Measurements from ENCODE around the gene EPSTI1. TPM values are rescaled to one million over a fixed set of nuclear protein-coding genes. Genes with fewer than 3 reads are reported as not detected.

Gene EPSTI1
- total and polyA plus RNA-seq, 12 donors, result 1.8 to 31.3 (median 3.7) TPM

DNA sequence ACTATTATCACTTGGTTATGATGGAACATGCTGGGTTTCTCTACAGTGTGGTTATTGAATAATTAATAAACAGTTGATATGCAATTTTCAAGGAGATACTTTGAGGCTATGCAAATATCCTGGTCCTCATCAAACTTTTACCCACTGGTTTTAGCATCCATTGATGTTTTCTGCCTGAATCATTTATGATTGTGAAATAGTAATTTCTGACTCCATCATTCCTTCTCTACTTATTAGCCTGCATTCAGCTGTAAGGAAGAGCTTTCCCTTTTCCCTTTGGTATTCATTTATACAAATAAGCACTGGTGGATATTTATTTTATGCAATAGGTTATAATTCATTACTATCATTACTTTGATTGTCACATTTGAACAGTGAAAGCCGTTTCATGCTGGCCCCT lies 17.5 kb upstream of the EPSTI1 start:
- no peak overlapping the region for H3K27ac ChIP-seq
- peaks cover 0 to 10% (median 5%) of the 10 kb centered on the region in 9 donors for H3K4me1 ChIP-seq
- no peak overlapping the region for H3K4me3 ChIP-seq
- H3K36me3 ChIP-seq, result no peaks in the 10 kb centered on the region
- ATAC-seq (no peak), DNase-seq (no peak)
- no peaks in the 10 kb centered on the region for H3K27me3 ChIP-seq
- no peaks in the 10 kb centered on the region for H3K9me3 ChIP-seq
- intact Hi-C loops (cut with DNase I), result no loop called here
- 92 to 95% methylated on average over 1 of the region's 1 CpG for WGBS, 2 donors
- TF ChIP-seq CTCF (IDR thresholded peaks at IDR 0.05), result no peak

DNA sequence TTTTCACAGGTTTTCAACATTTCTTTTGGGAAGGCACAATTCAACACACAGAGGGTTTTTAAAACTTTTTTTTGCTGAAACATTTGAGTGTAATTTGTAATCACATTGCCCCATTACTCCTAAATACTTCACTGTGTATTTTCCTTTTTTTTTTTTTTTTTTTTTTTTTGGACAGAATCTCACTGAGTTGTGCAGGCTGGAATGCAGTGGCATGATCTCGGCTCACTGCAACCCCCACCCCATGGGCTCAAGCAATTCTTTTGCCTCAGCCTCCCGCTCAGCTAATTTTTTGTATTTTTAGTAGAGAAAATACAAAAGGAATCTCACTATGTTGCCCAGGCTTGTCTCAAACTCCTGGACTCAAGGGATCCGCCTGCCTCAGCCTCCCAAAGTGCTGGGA lies 16.6 kb upstream of the EPSTI1 start:
- Histone ChIP-seq H3K4me1 (peaks cover 0 to 10% (median 5%) of the 10 kb centered on the region in 9 donors), H3K36me3 (no peaks in the 10 kb centered on the region), H3K27me3 (no peaks in the 10 kb centered on the region), H3K4me3 (no peak overlapping the region), H3K27ac (no peak overlapping the region), H3K9me3 (no peaks in the 10 kb centered on the region)
- no peak for TF ChIP-seq CTCF (IDR thresholded peaks at IDR 0.05)
- WGBS, 2 donors, result 85 to 93% methylated on average over 3 of the region's 3 CpGs
- no peak for DNase-seq
- intact Hi-C loops (cut with DNase I), result no loop called here
- ATAC-seq, result no peak

DNA sequence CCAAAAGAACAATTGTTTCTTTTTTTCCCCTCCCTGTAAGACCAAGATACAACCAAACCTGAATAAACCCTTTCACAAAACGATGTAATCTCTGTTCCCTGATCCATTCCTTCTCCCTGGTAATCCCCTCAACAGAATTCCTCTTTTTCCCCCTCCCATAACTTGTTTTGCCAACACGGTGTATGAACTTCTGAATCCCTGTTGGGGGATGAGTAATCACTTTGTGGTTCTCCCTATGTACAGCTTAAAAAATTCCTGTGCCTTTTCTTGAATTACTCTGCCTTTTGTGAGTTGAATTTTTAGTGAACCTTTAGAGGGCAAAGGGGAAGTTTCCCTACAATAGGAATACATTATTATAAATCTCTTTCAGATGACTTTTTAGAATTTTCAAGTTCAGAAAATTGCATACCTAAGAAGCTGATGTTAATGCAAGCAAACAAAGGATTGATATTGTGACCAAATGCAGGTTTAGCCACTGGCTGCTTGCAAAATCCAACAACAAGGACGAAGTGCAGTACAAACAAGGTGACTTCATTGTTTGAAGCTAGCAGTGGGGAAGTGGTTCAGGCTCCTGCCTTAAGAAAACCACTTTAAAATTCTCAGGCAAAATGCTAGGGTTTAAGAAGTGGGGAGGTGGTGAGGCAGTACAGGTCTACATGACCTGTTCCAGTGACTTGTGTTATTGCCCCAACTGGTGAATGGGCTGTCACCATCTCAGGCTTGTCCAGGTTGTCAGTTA lies 15.0 kb upstream of the EPSTI1 start:
- H3K4me3 ChIP-seq, result no peak overlapping the region
- no peak for TF ChIP-seq CTCF (IDR thresholded peaks at IDR 0.05)
- DNase-seq (no peak), ATAC-seq (no peak)
- H3K36me3 ChIP-seq, result no peaks in the 10 kb centered on the region
- 58 to 60% methylated on average over 3 of the region's 3 CpGs for WGBS, 2 donors
- peaks cover 0 to 6% (median 0%) of the 10 kb centered on the region in 11 donors for H3K9me3 ChIP-seq
- intact Hi-C loops (cut with DNase I), result no loop called here
- H3K27me3 ChIP-seq, result no peaks in the 10 kb centered on the region
- peaks cover 0 to 10% (median 5%) of the 10 kb centered on the region in 9 donors for H3K4me1 ChIP-seq
- no peak overlapping the region for H3K27ac ChIP-seq

DNA sequence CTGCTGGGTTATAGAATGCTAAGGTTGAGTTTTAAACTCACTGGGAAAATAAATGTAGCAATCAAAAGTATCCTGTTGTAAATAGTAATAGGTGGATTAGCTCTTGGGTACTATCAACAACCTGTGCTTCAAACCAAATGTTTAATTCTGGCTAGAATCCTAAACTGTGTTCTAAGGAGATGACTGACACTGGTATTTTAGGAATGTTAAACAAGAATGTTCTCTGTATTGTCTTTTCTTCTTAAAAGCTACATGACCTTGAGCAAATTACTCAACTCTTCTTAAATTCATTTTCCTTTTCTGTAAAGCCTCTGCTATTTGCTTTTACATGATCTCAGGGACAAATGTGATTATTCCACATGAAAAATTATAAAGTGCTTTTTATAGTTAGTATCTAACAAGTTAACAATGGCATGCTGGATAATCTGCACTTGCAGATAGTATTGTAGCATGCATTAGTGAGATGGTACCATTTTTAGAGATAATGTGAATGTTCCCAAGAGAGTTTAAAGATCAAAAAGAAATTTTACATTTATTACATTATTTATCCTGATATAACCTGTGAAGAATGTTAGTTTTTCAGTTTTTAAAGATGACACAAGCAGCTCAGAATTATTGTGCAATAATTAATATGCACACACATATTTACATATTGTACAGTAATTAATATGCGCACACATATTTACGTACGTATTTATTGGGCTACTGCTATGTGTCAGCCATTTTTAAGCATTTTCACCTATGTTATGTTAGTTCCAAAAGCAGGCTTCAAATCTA lies 13.6 kb upstream of the EPSTI1 start:
- no peak overlapping the region for H3K4me3 ChIP-seq
- intact Hi-C loops (cut with DNase I), result no loop called here
- 97% methylated on average over 3 of the region's 3 CpGs for WGBS, 2 donors
- peaks cover 0 to 6% (median 0%) of the 10 kb centered on the region in 11 donors for H3K9me3 ChIP-seq
- H3K4me1 ChIP-seq, result peaks cover 0 to 10% (median 7%) of the 10 kb centered on the region in 9 donors
- DNase-seq (no peak), ATAC-seq (no peak)
- H3K27ac ChIP-seq, result peak overlapping the region in 1 of 10 donors; percentile 3
- no peaks in the 10 kb centered on the region for H3K36me3 ChIP-seq
- no peaks in the 10 kb centered on the region for H3K27me3 ChIP-seq
- TF ChIP-seq CTCF (IDR thresholded peaks at IDR 0.05), result no peak

Data from heart right ventricle (tissue), 16 donors.